ENCODE data around the gene RNF31. TPM values are rescaled to one million over a fixed set of nuclear protein-coding genes. Genes with fewer than 3 reads are reported as not detected.

RNF31 gene
- total and polyA plus RNA-seq, 2 of the 13 experiments (the other 11 are each of a cell fraction or from before 2014, with no cell fraction given), result 48.2 to 86.8 TPM

- 0 out of 2 replicates have a peak, but pooled peaks have one; percentile 26 for TF ChIP-seq ARID2 (CRISPR knock-in tag; IDR thresholded peaks at IDR 0.05; ENCODE audit: borderline replicate concordance)
- 0 out of 2 replicates have a peak, but pooled peaks have one; percentile 28 for TF ChIP-seq HMG20B (CRISPR knock-in tag; conservative IDR thresholded peaks at IDR 0.05)
- TF ChIP-seq ZFY (CRISPR knock-in tag; IDR thresholded peaks at IDR 0.05), result peak; percentile 58
- TF ChIP-seq SNAPC5 (CRISPR knock-in tag; IDR thresholded peaks at IDR 0.05; ENCODE audit: borderline replicate concordance), result no peak
- TF ChIP-seq TARDBP (CRISPR knock-in tag; IDR thresholded peaks at IDR 0.05), result 0 out of 2 replicates have a peak, but pooled peaks have one; percentile 45
- peak; percentile 41; the same call in 1 of the 2 replicates for TF ChIP-seq RXRA (CRISPR knock-in tag; IDR thresholded peaks at IDR 0.05)
- peak; percentile 54 for TF ChIP-seq ARID5B (CRISPR knock-in tag; IDR thresholded peaks at IDR 0.05)
- TF ChIP-seq CEBPB (IDR thresholded peaks at IDR 0.05; ENCODE audit: borderline replicate concordance, low read depth, low read length), result peak; percentile 82
- TF ChIP-seq KDM2A (CRISPR knock-in tag; IDR thresholded peaks at IDR 0.05; ENCODE audit: borderline replicate concordance, low read depth), result peak; percentile 17; the same call in 1 of the 2 replicates
- peak; percentile 44; the same call in 1 of the 2 replicates for TF ChIP-seq ZBTB38 (CRISPR knock-in tag; IDR thresholded peaks at IDR 0.05)
- peak; percentile 44; the same call in 1 of the 2 replicates for TF ChIP-seq ZNF501 (CRISPR knock-in tag; IDR thresholded peaks at IDR 0.05)
- TF ChIP-seq GATAD2A (CRISPR knock-in tag; IDR thresholded peaks at IDR 0.05), result peak; percentile 52
- TF ChIP-seq TCF7L2 (IDR thresholded peaks at IDR 0.05; ENCODE audit: low read depth, low read length), result no peak
- TF ChIP-seq SOX6 (IDR thresholded peaks at IDR 0.05), result no peak
- TF ChIP-seq SOX6 (CRISPR knock-in tag; IDR thresholded peaks at IDR 0.05), result peak; percentile 6; the same call in 1 of the 2 replicates
- peak; percentile 19; the same call in 1 of the 2 replicates for TF ChIP-seq KDM6A (CRISPR knock-in tag; IDR thresholded peaks at IDR 0.05; ENCODE audit: low read depth)
- TF ChIP-seq NCOR1 (IDR thresholded peaks at IDR 0.05; ENCODE audit: borderline replicate concordance, low read length), result 0 out of 2 replicates have a peak, but pooled peaks have one; percentile 20
- TF ChIP-seq ARID4A (CRISPR knock-in tag; IDR thresholded peaks at IDR 0.05; ENCODE audit: borderline replicate concordance), result peak; percentile 43; the same call in 1 of the 2 replicates
- no peak for TF ChIP-seq MTA3 (CRISPR knock-in tag; IDR thresholded peaks at IDR 0.05)
- peak; percentile 93 for TF ChIP-seq CBFB (CRISPR knock-in tag; IDR thresholded peaks at IDR 0.05)
- TF ChIP-seq DBP (CRISPR knock-in tag; IDR thresholded peaks at IDR 0.05; ENCODE audit: not compliant biosample characterization), result no peak
- no peak for TF ChIP-seq SRSF1 (optimal IDR thresholded peaks at IDR 0.05; ENCODE audit: low read depth, low read length)
These were observed 37.2 kb upstream of the RNF31 start (continued) for GRCh38 chr14:24110060-24110459.

All from HepG2 (cell line).